Neural cell (in vitro differentiated cells): Measurements from ENCODE around the gene SNCAIP. TPM values are rescaled to one million over a fixed set of nuclear protein-coding genes. Genes with fewer than 3 reads are reported as not detected.

Experiments
- H2AFZ ChIP-seq: fragments of 200-600, 300-800 bp; sonication (generic), shearing (Covaris generic); 2 replicates; pipeline ENCODE4 v1.6.0; 2014; ENCODE audit warnings: low read depth, mild to moderate bottlenecking, antibody characterized with exemption, low read length, moderate library complexity
- H3F3A ChIP-seq: fragments of 200-600 bp; shearing (Covaris generic); 2 replicates; pipeline ENCODE4 v1.6.1; 2016; ENCODE audit warnings: mild to moderate bottlenecking, moderate library complexity, mixed read lengths, antibody characterized with exemption, low read length; ENCODE audit not compliant: insufficient read depth, poor library complexity, severe bottlenecking
- H3K27ac ChIP-seq: fragments of 200-600, 300-800 bp; sonication (generic), shearing (Covaris generic); 2 replicates; pipeline ENCODE4 v1.5.1; 2014; ENCODE audit warnings: mild to moderate bottlenecking, low read length, moderate library complexity
- H3K27me3 ChIP-seq: fragments of 300-800, 200-600 bp; sonication (generic), shearing (Covaris generic); 2 replicates; pipeline ENCODE4 v1.6.0; 2014; ENCODE audit warnings: mild to moderate bottlenecking, low read depth, low read length, moderate library complexity; ENCODE audit not compliant: insufficient read depth
- H3K36me3 ChIP-seq: fragments of 300-800, 200-600 bp; sonication (generic), shearing (Covaris generic); 2 replicates; pipeline ENCODE4 v1.5.1; 2014; ENCODE audit warnings: mild to moderate bottlenecking, antibody characterized with exemption, low read length, moderate library complexity; ENCODE audit not compliant: insufficient read depth
- H3K4me2 ChIP-seq: fragments of 300-800, 200-600 bp; sonication (generic), shearing (Covaris generic); 2 replicates; pipeline ENCODE4 v1.6.0; 2014; ENCODE audit warnings: mild to moderate bottlenecking, low read length
- H3K4me3 ChIP-seq: fragments of 300-800, 200-600 bp; sonication (generic), shearing (Covaris generic); 2 replicates; pipeline ENCODE4 v1.5.1; 2014; ENCODE audit warnings: mild to moderate bottlenecking, low read length, moderate library complexity
- H3K79me2 ChIP-seq: fragments of 200-600 bp; shearing (Covaris generic); replicated peaks from 2 replicates; pipeline ENCODE4 v1.6.0; 2014; ENCODE audit warnings: mild to moderate bottlenecking, low read length, moderate library complexity; ENCODE audit not compliant: insufficient read depth
- H3K9ac ChIP-seq: fragments of 300-800, 200-600 bp; sonication (generic), shearing (Covaris generic); 2 replicates; pipeline ENCODE4 v1.6.1; 2016; ENCODE audit warnings: mild to moderate bottlenecking, low read length, mixed read lengths
- H3K9me2 ChIP-seq: fragments of 200-600 bp; shearing (Covaris generic); 2 replicates; pipeline ENCODE4 v1.6.1; 2016; ENCODE audit warnings: mild to moderate bottlenecking, low read length, mixed read lengths; ENCODE audit not compliant: insufficient read depth
- H3K9me3 ChIP-seq: fragments of 200-600, 300-800 bp; sonication (generic), shearing (Covaris generic); 2 replicates; pipeline ENCODE4 v1.6.1; 2016; ENCODE audit warnings: mild to moderate bottlenecking, mixed run types, low read length, moderate library complexity, mixed read lengths
- H4K20me1 ChIP-seq: fragments of 200-600 bp; shearing (Covaris generic); 2 replicates; pipeline ENCODE4 v1.6.1; 2016; ENCODE audit warnings: mild to moderate bottlenecking, mixed run types; ENCODE audit not compliant: insufficient read depth
- EP300 ChIP-seq: fragments of 450-650 bp; conservative IDR thresholded peaks from 2 replicates; pipeline ENCODE4 v1.6.1; 2014; ENCODE audit warnings: antibody characterized with exemption, mild to moderate bottlenecking, moderate library complexity; ENCODE audit not compliant: poor library complexity, severe bottlenecking
- EZH2 ChIP-seq: fragments of 200-600, 300-800 bp; shearing (Covaris generic), sonication (generic); IDR thresholded peaks from 2 replicates; pipeline ENCODE4 v1.6.1; 2014; ENCODE audit warnings: antibody characterized with exemption, low read length, borderline replicate concordance, mild to moderate bottlenecking; ENCODE audit not compliant: insufficient read depth, poor library complexity, severe bottlenecking
- MXI1 ChIP-seq: fragments of 450-650 bp; conservative IDR thresholded peaks from 2 replicates; pipeline ENCODE4 v1.6.1; 2014; ENCODE audit warnings: antibody characterized with exemption, mild to moderate bottlenecking; ENCODE audit not compliant: poor library complexity, severe bottlenecking
- POLR2AphosphoS5 ChIP-seq: IDR thresholded peaks from 2 replicates; pipeline ENCODE4 v1.6.1; 2012
- RAD21 ChIP-seq: fragments of 450-650 bp; conservative IDR thresholded peaks from 2 replicates; pipeline ENCODE4 v1.6.1; 2014; ENCODE audit warnings: antibody characterized with exemption, mild to moderate bottlenecking, moderate library complexity
- REST ChIP-seq: IDR thresholded peaks from 2 replicates; pipeline ENCODE4 v1.6.1; 2012; ENCODE audit warnings: borderline replicate concordance
- SMC3 ChIP-seq: fragments of 450-650 bp; conservative IDR thresholded peaks from 2 replicates; pipeline ENCODE4 v1.6.1; 2014; ENCODE audit warnings: antibody characterized with exemption, mild to moderate bottlenecking, moderate library complexity; ENCODE audit not compliant: poor library complexity
- TAF1 ChIP-seq: IDR thresholded peaks from 2 replicates; pipeline ENCODE4 v1.6.1; 2012; ENCODE audit warnings: low read depth
- polyA plus RNA-seq: library from polyadenylated mRNA; depleted of rRNA; stranded (reverse); fragments of >200 nt; gene quantifications from 2 replicates; pipeline ENCODE4 v1.2.3, GENCODE V29; 2014
- TF ChIP-seq, protein P1 (sequence below): fragments of 450-650 bp; IDR thresholded peaks from 2 replicates; pipeline ENCODE4 v1.5.1; 2014; ENCODE audit warnings: antibody characterized with exemption, mild to moderate bottlenecking, moderate library complexity; ENCODE audit not compliant: poor library complexity, severe bottlenecking

The SNCAIP gene
- polyA plus RNA-seq, 1 donor from 2014 or later, result 25.6 TPM

GRCh38 chr5:122420537-122421236 lies 108.7 kb downstream of the SNCAIP start:
- TF ChIP-seq RAD21 (no peak), REST (no peak), EZH2 (no peak), POLR2AphosphoS5 (no peak), SMC3 (no peak), EP300 (no peak), MXI1 (no peak), TAF1 (no peak)
- Histone ChIP-seq H3K27ac (no peak overlapping the region), H3K9me2 (no peaks in the 10 kb centered on the region), H2AFZ (no peak overlapping the region), H3K9ac (no peak overlapping the region), H3K27me3 (no peaks in the 10 kb centered on the region), H3K4me2 (no peak overlapping the region), H3K79me2 (no peaks in the 10 kb centered on the region), H3K9me3 (peaks cover 2% of the 10 kb centered on the region), H3K4me3 (no peak overlapping the region), H3F3A (no peaks in the 10 kb centered on the region), H3K36me3 (peaks cover 5% of the 10 kb centered on the region), H4K20me1 (no peaks in the 10 kb centered on the region)

DNA sequence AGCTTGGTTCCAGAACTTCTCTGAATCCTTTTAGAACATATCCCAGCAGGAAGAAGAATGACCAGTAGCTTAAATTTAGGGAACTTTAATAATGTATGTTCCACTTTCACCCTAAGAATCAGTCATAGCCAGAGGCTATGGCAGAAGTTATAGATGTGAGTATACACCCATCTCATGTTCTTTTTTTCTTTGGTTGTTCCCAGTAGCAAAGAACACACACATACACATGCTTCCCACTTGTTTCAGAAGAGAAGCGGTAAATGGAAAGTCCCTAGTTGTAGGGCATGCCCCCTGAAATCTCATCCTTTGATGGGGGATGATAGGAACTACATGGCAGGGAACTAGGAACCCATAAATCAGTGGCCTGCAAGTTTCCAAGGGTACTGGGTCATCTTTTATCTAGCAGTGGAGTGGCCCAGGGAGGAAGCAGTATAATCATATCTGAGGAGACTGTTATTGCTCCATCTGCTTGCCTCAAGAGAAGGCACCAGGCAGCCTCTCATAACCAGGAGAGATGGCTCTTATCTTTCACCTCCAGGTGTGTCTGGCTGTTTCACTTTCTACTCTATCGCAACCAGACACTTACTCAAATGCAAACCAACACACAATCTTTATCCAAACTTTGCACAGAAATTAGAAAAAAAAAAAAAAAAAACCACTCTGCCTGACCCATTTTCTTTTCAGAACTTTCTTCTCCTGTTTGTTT lies 109.5 kb downstream of the SNCAIP start:
- Histone ChIP-seq H3K36me3 (peaks cover 9% of the 10 kb centered on the region), H3K4me3 (no peak overlapping the region), H3K79me2 (no peaks in the 10 kb centered on the region), H3F3A (no peaks in the 10 kb centered on the region), H3K9ac (no peak overlapping the region), H3K9me2 (no peaks in the 10 kb centered on the region), H3K4me2 (no peak overlapping the region), H3K9me3 (peaks cover 4% of the 10 kb centered on the region), H2AFZ (no peak overlapping the region), H4K20me1 (no peaks in the 10 kb centered on the region), H3K27me3 (no peaks in the 10 kb centered on the region), H3K27ac (no peak overlapping the region)
- TF ChIP-seq TAF1 (no peak), REST (no peak), RAD21 (no peak), MXI1 (no peak), EP300 (no peak), SMC3 (no peak), EZH2 (no peak), POLR2AphosphoS5 (no peak)
- TF ChIP-seq, protein P1, sequence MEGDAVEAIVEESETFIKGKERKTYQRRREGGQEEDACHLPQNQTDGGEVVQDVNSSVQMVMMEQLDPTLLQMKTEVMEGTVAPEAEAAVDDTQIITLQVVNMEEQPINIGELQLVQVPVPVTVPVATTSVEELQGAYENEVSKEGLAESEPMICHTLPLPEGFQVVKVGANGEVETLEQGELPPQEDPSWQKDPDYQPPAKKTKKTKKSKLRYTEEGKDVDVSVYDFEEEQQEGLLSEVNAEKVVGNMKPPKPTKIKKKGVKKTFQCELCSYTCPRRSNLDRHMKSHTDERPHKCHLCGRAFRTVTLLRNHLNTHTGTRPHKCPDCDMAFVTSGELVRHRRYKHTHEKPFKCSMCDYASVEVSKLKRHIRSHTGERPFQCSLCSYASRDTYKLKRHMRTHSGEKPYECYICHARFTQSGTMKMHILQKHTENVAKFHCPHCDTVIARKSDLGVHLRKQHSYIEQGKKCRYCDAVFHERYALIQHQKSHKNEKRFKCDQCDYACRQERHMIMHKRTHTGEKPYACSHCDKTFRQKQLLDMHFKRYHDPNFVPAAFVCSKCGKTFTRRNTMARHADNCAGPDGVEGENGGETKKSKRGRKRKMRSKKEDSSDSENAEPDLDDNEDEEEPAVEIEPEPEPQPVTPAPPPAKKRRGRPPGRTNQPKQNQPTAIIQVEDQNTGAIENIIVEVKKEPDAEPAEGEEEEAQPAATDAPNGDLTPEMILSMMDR, result no peak
